GM10847 (cell line): ENCODE results near the gene TMEM121B.
A peak's percentile ranks its signal among the peaks of the same experiment; 100 is the strongest.

Experiments
- POLR2A ChIP-seq: IDR thresholded peaks from 2 replicates; pipeline ENCODE4 v1.6.1; 2011; ENCODE audit not compliant: insufficient read length; ENCODE audit errors: extremely low read depth

The TMEM121B gene

GRCh38 chr22:17121233-17122195, at the start of gene TMEM121B:
TMEM121B (minus strand) TSS chr22:17121360; CDS start chr22:17121127, 233 bp downstream.
- TF ChIP-seq POLR2A: no peak

DNA sequence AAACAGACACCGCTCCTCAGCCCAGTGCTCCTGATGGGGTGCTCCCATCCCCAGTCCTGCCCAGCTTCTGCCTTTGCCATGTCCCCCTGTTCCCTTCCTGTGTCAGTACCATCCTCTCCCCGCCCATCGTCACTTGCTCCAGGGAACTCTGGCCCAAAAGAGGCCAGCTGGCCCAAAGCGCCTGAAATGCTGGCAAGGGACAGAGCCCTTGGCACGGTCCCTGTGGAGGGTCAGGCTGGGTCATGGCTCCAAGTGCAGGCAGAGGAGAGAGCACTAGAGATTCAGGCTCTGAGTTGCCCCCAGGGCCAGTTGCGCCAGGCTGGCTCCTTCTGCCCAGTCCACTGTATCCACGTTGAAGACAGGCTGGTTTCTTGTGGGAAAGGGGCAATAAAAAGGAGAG, 46.3 kb upstream of the TMEM121B start:
- TF ChIP-seq POLR2A: no peak

DNA sequence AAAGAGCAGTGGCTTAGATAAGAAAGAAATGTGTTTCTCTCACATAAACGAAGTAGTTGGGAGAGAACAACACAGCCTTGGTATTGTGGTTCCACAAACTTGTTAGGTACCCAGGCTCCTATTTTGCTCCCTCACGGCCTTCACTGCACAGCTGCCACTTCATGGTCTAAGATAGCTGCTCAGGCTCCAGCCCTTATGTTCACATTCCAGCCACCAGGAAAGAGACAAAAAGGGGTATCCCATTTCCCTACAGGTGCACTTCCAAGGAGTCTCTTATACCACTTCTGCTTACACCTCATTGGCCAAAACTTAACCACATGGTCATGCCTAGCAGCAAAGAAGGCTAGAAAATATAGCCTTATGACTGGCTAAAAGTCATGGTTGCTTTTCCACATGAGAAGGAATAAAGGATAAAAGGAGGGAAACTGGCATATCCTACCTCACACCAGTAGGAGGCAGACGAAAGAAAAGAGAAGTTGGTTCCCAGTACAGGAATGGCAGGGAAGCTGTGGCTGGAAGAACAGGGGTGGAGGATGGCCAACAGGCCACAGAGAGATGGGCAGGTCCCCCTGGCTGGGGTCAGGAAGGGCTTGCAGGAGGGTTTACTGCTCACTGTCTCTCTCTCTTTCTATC, 43.3 kb upstream of the TMEM121B start:
- no peak for TF ChIP-seq POLR2A

- no peak for TF ChIP-seq POLR2A
Measured at GRCh38 chr22:17162731-17163130, 41.6 kb upstream of the TMEM121B start.

- no peak for TF ChIP-seq POLR2A
Measured at GRCh38 chr22:17161991-17162390, 40.8 kb upstream of the TMEM121B start.

DNA sequence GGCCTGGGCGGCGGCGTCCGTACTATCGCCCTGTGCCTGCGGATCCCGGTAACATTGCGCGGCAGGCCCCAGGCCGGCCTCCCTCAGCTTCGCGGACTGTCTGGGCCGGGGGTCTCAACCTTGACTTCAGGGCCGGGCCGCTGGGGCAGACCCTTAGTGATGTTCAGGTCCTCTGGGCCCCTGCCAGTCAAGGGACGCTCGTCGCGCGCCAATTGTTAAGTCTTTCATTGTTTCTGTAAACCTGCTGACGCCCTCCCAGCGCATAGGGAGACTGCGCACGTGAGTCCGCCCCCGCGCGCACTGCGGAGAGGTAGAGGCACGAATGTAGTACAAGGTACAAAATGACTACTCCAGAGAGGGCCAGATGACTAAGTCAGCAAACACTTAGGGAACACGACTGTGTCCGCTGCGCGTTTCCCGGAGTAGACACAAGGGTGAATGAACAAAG, 38.4 kb upstream of the TMEM121B start:
- no peak for TF ChIP-seq POLR2A

DNA sequence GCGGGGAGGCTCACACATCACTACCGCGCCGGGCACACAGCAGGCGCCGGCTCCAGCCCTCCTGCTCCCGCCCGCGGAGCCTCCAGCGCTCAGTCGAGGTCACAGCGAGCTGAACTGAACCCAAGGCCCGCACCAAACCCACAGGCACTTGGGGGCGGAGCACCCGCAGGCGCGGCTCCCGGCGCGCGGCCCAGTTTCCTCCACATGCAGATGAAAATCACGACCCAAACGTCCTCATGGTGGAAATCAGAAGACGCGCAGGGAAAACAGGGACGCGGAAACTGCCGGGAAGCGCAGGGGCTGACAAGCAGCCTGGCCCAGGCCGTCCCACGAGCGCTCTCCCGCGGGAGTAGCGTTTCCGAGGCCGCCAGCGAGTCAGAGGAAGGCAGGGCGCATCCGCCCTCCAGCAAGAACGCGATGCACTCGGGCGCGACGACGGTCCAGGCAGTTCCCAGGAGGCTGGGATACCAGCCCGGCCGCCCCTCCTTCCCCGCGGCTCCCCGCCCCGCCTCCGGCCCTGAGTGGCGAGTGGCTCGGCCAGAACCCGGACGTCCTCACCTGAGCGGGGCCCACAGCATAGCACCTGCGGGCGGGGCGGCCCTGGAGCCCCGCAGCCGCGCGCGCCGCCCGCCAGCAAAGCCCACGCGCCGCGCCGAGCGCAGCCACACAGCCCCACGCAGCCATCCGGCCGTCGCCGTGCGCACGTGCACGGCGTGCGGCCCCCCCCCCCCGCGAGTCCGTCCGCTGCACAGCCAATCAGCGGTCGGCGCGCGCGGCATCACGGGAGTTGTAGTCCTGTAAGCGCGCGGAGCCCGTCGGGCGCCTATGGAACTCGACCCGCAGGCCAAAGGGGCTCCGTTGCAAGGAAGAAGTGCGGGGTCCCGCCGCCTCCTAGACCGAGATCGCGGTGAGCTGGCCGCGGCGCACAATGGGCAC, 37.7 kb upstream of the TMEM121B start, which contains the start of gene HDHD5:
Gene HDHD5, minus strand, starts transcription at position 710 of the 936 bp plus-strand sequence. Its CDS starts 26 bp downstream, at position 684.
- peak; percentile 2 for TF ChIP-seq POLR2A

- no peak for TF ChIP-seq POLR2A
Measured at GRCh38 chr22:17158176-17158567, 37.0 kb upstream of the TMEM121B start.

DNA sequence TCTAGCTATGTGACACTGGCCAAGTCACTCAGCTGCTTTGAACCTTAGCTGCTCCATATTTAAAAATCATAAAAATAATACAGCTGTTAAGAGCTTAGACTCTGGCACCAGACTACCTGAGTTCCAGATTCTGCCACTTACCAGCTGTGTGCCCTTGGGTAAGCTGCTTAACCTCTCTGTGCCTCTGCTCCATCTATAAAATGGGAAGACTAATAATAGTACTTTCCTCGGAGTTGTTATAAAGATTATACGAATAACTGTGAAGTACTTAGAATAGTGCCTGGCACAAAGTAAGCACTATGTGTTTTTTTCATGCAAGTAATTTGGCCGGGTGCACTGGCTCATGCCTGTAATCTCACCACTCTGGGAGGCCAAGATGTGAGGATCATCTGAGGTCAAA, 36.6 kb upstream of the TMEM121B start:
- no peak for TF ChIP-seq POLR2A

GRCh38 chr22:17155941-17156340, 34.8 kb upstream of the TMEM121B start:
- TF ChIP-seq POLR2A: no peak

- TF ChIP-seq POLR2A: no peak
Measured at GRCh38 chr22:17152971-17153370, 31.8 kb upstream of the TMEM121B start.

DNA sequence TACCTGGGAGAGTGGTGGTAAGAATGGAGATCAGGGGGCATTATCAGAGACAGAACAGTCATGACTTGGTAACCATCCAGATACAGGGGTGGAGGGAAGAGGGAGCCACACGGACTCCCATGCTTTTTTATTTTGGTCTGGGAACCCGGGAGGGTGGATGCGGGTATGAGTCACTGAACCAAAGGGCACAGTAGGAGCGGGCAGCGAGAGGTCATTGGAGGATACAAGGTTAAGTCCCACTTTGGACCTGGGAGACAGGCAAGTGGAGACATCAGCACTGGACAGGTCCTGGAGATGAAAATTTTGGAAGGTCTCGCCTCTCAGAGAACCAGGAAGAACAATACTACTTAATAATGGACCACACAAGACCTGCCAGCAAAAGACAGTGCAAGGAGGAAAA, 31.2 kb upstream of the TMEM121B start:
- TF ChIP-seq POLR2A: no peak

DNA sequence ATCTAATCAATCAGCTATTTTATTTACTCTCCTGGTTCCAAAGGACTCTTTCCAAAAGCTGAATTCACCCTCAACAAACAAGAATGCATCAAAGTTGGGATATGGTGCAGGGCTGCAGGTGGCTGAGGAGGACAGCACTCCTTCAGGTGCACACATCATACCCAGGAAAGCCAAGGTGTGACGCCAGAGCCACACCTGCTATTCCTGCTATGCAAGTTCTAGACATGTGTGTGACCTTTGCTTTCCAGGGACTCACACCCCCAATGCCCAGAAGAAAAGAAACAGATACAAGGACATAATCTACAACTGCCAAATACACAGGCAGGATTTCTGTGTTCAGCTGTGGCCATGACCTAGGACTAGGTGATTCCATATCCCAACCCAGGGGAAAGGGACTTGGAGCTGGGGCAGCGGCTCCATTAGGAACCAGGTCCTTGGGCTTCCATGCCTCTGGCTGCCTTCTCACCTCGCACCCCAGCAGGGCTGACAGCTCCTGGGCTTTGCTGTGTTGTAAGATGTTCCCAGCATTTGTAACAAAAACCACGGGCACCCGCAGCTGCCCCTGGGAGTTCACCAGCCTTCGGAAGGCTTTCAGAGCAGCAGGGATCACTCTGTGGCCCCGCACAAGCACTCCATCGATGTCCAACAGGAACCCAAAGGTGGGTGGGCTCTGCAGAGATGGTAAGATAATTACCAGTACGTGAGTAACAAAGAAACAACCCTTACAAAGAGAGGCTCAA, 28.1 kb upstream of the TMEM121B start:
- no peak for TF ChIP-seq POLR2A

DNA sequence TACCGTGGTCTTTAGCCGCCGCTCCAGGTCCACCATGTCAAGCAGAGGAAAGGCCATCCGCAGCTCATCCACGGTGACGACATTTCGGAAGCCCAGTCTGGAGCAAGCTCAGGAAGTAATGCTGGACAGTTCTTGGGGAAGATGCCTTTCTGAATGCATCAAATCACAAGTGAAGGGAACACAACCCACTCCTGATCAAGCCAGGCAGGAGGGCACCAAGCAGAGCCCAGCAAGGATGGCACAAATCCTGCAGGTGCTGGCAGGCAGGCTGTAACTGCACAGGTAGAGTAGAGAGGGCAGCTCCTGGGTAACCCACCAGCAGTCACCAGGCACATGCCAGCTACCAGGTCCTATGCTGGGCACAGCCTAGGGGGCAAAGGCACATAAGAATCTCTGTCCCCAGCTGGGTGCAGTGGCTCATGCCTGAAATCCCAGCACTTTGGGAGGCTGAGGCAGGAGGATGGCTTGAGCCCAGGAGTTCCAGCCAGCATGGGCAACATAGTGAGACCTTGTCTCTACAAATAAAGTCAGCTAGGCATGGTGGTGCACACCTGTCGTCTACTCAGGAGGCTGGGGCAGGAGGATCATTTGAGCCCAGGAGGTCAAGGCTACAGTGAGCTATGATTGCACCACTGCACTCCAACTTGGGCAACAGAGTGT, 24.0 kb upstream of the TMEM121B start:
- TF ChIP-seq POLR2A: no peak
